ENCODE measurements around the gene PDE4B.

DNA sequence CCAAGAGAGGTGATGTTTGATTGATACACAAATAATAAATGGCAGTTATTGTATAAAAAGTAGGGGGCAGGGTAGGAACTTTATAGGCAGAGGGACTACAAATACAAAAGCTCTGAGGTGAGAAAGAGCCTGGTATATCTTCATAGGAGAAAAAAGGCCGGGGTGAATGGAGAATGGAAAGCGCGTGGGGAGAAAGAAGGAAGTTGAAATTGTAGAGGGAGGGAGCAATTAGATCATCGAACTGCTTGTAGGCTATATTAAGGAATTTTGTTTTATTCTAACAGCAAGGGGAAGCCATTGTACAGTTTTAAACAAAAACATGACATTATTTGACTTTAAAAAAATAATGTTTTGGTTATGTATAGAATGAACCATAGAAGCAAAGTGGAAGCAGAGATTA lies 147.4 kb downstream of the PDE4B start:
- TF ChIP-seq CEBPB (tag; IDR thresholded peaks at IDR 0.05) (no peak), RAD21 (CRISPR knock-in tag; conservative IDR thresholded peaks at IDR 0.05 in 1 of 2, IDR thresholded peaks at IDR 0.05 in 1 of 2) (no peak), MAFK (IDR thresholded peaks at IDR 0.05; ENCODE audit: low read length) (no peak), TAF1 (IDR thresholded peaks at IDR 0.05; ENCODE audit: control insufficient read depth, extremely low read depth, insufficient read depth, low read length, severe bottlenecking) (no peak), MTA1 (IDR thresholded peaks at IDR 0.05; ENCODE audit: borderline replicate concordance) (no peak)
